Esophagus muscularis mucosa (tissue), 4 donors: ENCODE results near the gene PEX11B. TPM values are rescaled to one million over a fixed set of nuclear protein-coding genes. Genes with fewer than 3 reads are reported as not detected.

Source experiments
- DNase-seq: peaks from one replicate; pipeline ENCODE4 v3.0.0-alpha.2; 2017; ENCODE audit errors: extremely low spot score
- H3K27ac ChIP-seq, 4 donors: fragments of 200-600 bp; sonication (generic); replicated peaks in 1 of 4; 1 replicate in 3 of 4; 2 replicates in 1 of 4; pipeline ENCODE4 v1.5.1; 2016 to 2019; ENCODE audit warnings: mild to moderate bottlenecking in 1 of 4
- H3K27me3 ChIP-seq, 4 donors: fragments of 200-600 bp; sonication (generic); one replicate each; pipeline versions ENCODE4 v1.5.1 to v1.6.0; 2016 to 2019
- H3K36me3 ChIP-seq, 4 donors: fragments of 200-600 bp; sonication (generic); one replicate each; pipeline ENCODE4 v1.5.1; 2016 to 2019
- H3K4me1 ChIP-seq, 4 donors: fragments of 200-600 bp; sonication (generic); one replicate each; pipeline ENCODE4 v1.5.1; 2016 to 2019
- H3K4me3 ChIP-seq, 4 donors: fragments of 200-600 bp; sonication (generic); 1 replicate in 2 of 4; 2 replicates in 2 of 4; pipeline ENCODE4 v1.5.1; 2016 to 2019; ENCODE audit warnings: mild to moderate bottlenecking in 4 of 4, moderate library complexity in 1 of 4
- H3K9me3 ChIP-seq, 4 donors: fragments of 200-600 bp; sonication (generic); 1 replicate in 3 of 4; 2 replicates in 1 of 4; pipeline ENCODE4 v1.5.1; 2016 to 2019
- EP300 ChIP-seq: sonication (generic); formaldehyde crosslinking; IDR thresholded peaks from one replicate; pipeline ENCODE4 v1.6.1; 2017; ENCODE audit warnings: antibody characterized with exemption
- POLR2A ChIP-seq: fragments of 450-650 bp; IDR thresholded peaks from one replicate; pipeline ENCODE4 v1.6.1; 2017; ENCODE audit warnings: antibody characterized with exemption, moderate library complexity, mild to moderate bottlenecking, low read depth
- POLR2AphosphoS5 ChIP-seq, 2 donors: sonication (generic); formaldehyde crosslinking; IDR thresholded peaks; one replicate each; pipeline ENCODE4 v1.6.1; 2017; ENCODE audit warnings: antibody characterized with exemption in 2 of 2
- WGBS: methylation state at CpG from one replicate; pipeline ENCODE4 v1.1.5; 2018; 5-methylcytosine and 5-hydroxymethylcytosine counted together
- intact Hi-C: fragments of 100-400 bp; cut with DNase I; formaldehyde crosslinking; loops from one replicate; pipeline ENCODE4 v1.15.1; 2023
- total RNA-seq, 4 donors: library from RNA; depleted of rRNA; stranded (reverse); fragments of >200 nt; gene quantifications; one replicate each; pipeline versions ENCODE4 v1.1.0 to v1.2.1, GENCODE V29; 2016
- TF ChIP-seq, protein P1 (sequence below), 3 experiments: fragments of 200-600 bp in 2 of 3; fragments of 450-650 bp in 1 of 3; sonication (generic) in 2 of 3; IDR thresholded peaks; one replicate each; pipeline ENCODE4 v1.5.1; 2017 to 2019; ENCODE audit warnings: antibody characterized with exemption in 3 of 3, mild to moderate bottlenecking in 2 of 3, moderate library complexity in 1 of 3

Gene PEX11B
- total RNA-seq, 4 donors from 2014 or later, result 18.3 to 21.2 (median 20.0) TPM

GRCh38 chr1:145963265-145964019, 44.9 kb upstream of the PEX11B start:
- Histone ChIP-seq H3K4me1 (peaks cover 31 to 74% (median 71%) of the 10 kb centered on the region in 4 donors), H3K4me3 (peak overlapping the region; percentile 67 to 78 (median 74)), H3K36me3 (no peaks in the 10 kb centered on the region), H3K9me3 (peaks cover 0 to 9% (median 3%) of the 10 kb centered on the region in 4 donors), H3K27ac (peak overlapping the region; percentile 98 to 100 (median 98)), H3K27me3 (no peaks in the 10 kb centered on the region)
- DNase-seq, result no peak
- TF ChIP-seq POLR2A, result no peak
- TF ChIP-seq POLR2AphosphoS5 (IDR thresholded peaks at IDR 0.05), result no peak
- TF ChIP-seq EP300, result no peak
- TF ChIP-seq, protein P1, sequence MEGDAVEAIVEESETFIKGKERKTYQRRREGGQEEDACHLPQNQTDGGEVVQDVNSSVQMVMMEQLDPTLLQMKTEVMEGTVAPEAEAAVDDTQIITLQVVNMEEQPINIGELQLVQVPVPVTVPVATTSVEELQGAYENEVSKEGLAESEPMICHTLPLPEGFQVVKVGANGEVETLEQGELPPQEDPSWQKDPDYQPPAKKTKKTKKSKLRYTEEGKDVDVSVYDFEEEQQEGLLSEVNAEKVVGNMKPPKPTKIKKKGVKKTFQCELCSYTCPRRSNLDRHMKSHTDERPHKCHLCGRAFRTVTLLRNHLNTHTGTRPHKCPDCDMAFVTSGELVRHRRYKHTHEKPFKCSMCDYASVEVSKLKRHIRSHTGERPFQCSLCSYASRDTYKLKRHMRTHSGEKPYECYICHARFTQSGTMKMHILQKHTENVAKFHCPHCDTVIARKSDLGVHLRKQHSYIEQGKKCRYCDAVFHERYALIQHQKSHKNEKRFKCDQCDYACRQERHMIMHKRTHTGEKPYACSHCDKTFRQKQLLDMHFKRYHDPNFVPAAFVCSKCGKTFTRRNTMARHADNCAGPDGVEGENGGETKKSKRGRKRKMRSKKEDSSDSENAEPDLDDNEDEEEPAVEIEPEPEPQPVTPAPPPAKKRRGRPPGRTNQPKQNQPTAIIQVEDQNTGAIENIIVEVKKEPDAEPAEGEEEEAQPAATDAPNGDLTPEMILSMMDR (IDR thresholded peaks at IDR 0.05), result no peak
- intact Hi-C loops, result loop anchor here (5.0 kb wide), 1 partner anchor 36 kb away; the partner anchor contains the start of gene RBM8A
- 18% methylated on average over 5 of the region's 5 CpGs for WGBS

- Histone ChIP-seq H3K9me3 (peaks cover 0 to 7% (median 2%) of the 10 kb centered on the region in 4 donors), H3K4me3 (peak overlapping the region; percentile 67 to 78 (median 74)), H3K4me1 (peaks cover 35 to 79% (median 76%) of the 10 kb centered on the region in 4 donors), H3K36me3 (no peaks in the 10 kb centered on the region), H3K27ac (peak overlapping the region; percentile 98 to 100 (median 98)), H3K27me3 (no peaks in the 10 kb centered on the region)
- DNase-seq, result no peak
- TF ChIP-seq POLR2A (no peak), EP300 (no peak), POLR2AphosphoS5 (IDR thresholded peaks at IDR 0.05) (peak in 1 of 2 donors; percentile 7)
- TF ChIP-seq, protein P1 (IDR thresholded peaks at IDR 0.05), result no peak
- WGBS, result 6% methylated on average over 13 of the region's 36 CpGs
- intact Hi-C loops, result loop anchor here (5.0 kb wide), 1 partner anchor 35 kb away; the partner anchor contains the start of gene RBM8A
These were observed 43.9 kb upstream of the PEX11B start for GRCh38 chr1:145962157-145963102.

DNA sequence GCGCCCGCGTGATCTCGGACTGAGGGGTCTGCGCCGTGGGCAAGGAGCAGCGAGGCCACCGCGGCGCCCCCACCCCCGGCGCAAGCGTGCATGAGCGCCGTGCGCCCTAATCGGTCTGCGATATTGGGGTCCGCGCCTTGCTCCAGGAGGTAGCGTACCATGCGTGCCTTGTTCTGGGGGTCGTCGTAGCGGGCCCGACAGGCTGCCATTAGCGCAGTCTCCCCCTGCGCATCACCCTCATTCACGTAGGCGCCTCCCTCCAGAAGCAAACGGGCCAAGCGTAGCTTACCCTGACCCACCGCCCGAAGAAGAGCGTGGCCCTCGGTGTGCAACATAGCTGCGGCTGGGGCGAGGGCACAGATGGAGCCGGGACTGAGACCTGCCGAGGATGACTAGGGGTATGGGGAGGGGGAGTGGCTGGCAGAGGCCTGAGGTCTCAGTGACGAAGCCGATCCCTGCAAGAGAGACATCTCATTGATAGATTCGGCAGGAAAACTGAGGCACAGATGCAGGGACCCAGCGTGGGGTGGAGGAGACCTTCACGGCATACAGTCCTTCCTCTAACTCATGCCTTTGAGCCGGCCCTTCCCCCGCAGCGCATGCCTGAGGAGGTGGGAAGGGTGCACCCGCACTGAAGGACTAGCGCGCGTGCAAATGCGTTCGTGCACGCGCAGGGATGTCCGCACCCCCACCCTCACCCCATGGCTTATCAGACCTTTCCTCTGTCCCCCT, 43.1 kb upstream of the PEX11B start:
- Histone ChIP-seq H3K36me3 (no peaks in the 10 kb centered on the region), H3K9me3 (no peaks in the 10 kb centered on the region), H3K4me1 (peaks cover 35 to 82% (median 75%) of the 10 kb centered on the region in 4 donors), H3K4me3 (peak overlapping the region; percentile 67 to 78 (median 74)), H3K27ac (peak overlapping the region; percentile 98 to 100 (median 98)), H3K27me3 (no peaks in the 10 kb centered on the region)
- intact Hi-C loops, result loop anchor here (5.0 kb wide), 1 partner anchor 34 kb away; the partner anchor contains the start of gene RBM8A
- no peak for DNase-seq
- TF ChIP-seq POLR2A, result no peak
- TF ChIP-seq POLR2AphosphoS5 (IDR thresholded peaks at IDR 0.05), result peak in 1 of 2 donors; percentile 62
- WGBS, result 3% methylated on average over 16 of the region's 57 CpGs

GRCh38 chr1:145961109-145961424, 42.5 kb upstream of the PEX11B start:
- 10% methylated on average over 8 of the region's 22 CpGs for WGBS
- intact Hi-C loops, result loop anchor here (5.0 kb wide), 1 partner anchor 34 kb away; the partner anchor contains the start of gene RBM8A
- no peak for DNase-seq
- Histone ChIP-seq H3K27ac (peak overlapping the region; percentile 98 to 100 (median 98)), H3K36me3 (no peaks in the 10 kb centered on the region), H3K4me1 (peaks cover 34 to 82% (median 75%) of the 10 kb centered on the region in 4 donors), H3K27me3 (no peaks in the 10 kb centered on the region), H3K9me3 (no peaks in the 10 kb centered on the region), H3K4me3 (peak overlapping the region; percentile 67 to 78 (median 74))
- TF ChIP-seq POLR2AphosphoS5 (IDR thresholded peaks at IDR 0.05) (no peak), POLR2A (no peak), EP300 (no peak)
- TF ChIP-seq, protein P1 (IDR thresholded peaks at IDR 0.05), result no peak
